Activated CD8-positive, alpha-beta memory T cell treated with anti-CD3 and anti-CD28 coated beads, Interleukin-2, amount 50 U/mL, for 24 hours (primary cell): ENCODE results near the gene DARS2.
A peak's percentile ranks its signal among the peaks of the same experiment; 100 is the strongest.
"Not testable (repeated sequence)": the region's sequence is repeated elsewhere in the genome, so short reads cannot be mapped to it uniquely, and the experiment has no call there.

Source experiments
- DNase-seq: peaks from one replicate; pipeline ENCODE4 v3.0.0-alpha.2; 2020; ENCODE audit errors: extremely low read depth

The DARS2 gene, protein sequence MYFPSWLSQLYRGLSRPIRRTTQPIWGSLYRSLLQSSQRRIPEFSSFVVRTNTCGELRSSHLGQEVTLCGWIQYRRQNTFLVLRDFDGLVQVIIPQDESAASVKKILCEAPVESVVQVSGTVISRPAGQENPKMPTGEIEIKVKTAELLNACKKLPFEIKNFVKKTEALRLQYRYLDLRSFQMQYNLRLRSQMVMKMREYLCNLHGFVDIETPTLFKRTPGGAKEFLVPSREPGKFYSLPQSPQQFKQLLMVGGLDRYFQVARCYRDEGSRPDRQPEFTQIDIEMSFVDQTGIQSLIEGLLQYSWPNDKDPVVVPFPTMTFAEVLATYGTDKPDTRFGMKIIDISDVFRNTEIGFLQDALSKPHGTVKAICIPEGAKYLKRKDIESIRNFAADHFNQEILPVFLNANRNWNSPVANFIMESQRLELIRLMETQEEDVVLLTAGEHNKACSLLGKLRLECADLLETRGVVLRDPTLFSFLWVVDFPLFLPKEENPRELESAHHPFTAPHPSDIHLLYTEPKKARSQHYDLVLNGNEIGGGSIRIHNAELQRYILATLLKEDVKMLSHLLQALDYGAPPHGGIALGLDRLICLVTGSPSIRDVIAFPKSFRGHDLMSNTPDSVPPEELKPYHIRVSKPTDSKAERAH

DNA sequence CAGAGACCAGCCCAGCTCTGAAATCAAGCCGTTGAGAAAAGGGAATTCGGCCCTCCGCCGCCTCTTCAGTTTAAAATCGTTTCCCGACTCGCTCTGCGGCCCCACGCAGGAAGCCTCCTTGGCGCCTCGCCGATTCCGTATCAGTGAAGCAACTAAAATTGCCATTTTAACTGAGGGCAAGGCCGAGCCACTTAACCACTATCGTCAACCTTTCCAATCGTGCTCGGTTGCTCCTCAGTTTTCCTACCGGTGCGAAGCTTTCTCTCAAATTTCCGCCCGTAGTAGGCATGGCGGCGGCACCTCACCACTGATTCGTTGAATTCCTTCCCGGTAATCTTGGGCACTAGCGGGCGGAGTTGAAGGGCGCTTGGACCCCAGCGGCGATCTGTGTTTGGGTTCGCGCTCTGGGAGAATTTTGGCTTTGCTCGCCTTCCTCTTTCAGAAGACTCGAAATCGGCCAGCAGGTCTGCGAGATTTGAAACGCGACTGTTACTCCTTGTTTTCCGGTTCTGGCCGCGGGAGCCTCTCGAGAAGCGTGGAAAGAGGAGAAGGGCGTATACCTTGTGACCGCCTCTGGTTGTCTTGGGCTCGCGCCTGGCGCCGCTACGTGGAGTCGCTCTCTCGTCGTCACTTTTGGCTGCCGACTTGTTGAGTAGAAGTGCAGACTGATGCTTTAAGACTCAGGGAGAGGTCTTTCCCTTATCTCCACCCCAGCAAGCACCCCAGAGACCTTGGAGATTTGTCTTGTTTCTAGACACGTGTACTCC is at the start of gene DARS2, which contains the start of gene CENPL:
Gene DARS2 (plus strand): TSS at position 359 of the 767 bp plus-strand sequence. CDS start 557 bp downstream, outside the sequence.
Gene CENPL (minus strand): TSS at position 569 of the 767 bp plus-strand sequence. CDS start 13,584 bp downstream, outside the sequence.
- DNase-seq = peak; percentile 80

GRCh38 chr1:173775578-173776226 is 48.8 kb upstream of the DARS2 start:
- no peak for DNase-seq

DNA sequence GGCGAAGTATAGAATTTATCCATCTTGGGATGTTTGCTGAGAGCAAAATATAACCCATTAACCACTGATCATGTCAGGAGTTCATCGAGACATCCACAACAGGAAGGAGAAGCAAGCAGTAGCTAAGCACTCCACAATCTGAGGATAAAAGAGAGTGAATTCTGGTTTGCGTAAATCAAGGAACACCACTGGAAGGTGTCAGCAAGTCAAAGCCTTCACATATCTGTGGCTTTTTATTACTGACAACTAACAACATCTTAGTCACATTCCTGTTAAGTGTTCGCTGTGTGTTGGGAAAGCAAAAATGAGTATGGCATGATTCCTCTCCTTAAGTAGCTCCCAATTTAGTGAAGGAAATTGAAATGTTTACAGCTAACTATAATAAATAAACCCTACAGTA is 44.5 kb upstream of the DARS2 start:
- no peak for DNase-seq

- DNase-seq = no peak
Observed at GRCh38 chr1:173784997-173785396, 39.5 kb upstream of the DARS2 start.

DNA sequence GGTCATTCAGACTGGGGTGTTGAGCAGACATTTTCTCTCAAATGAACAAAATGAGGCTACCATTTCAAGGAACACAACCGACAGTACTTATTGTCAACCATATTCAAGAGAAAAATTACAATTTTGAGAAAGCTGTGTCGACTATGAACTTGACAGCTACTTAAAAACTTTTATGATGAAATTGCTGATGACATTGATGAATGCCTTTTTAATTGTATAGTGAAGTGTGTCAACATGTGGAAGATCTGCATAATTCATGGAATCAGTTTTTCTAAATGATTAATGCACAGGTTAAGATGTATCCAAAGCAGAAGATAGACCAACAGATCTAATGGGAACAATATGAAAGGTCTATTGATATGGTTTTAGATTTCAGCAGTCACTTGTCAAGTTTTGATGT is 34.6 kb upstream of the DARS2 start:
- no peak for DNase-seq

DNA sequence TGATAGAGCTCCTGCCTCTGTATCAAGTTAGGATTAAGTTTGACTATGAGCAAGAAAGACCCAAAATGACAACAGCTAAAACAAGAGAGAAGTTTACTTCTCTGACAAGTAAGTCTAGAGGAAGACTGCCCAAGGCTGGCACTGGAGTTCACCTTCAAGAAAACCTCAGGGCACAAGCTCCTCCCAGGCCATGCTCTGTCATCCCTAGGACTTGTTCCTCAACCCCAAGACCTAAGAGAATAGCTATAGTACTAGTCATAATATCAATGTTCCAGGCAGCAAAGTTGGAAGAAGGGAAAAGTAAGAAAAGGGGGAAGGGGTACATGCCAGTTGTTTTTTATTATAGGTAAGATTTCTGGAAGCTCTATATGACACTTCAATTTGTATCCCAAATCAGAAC is 26.4 kb upstream of the DARS2 start:
- no peak for DNase-seq

- not testable (repeated sequence) for DNase-seq
Observed at GRCh38 chr1:173799995-173800394, 24.5 kb upstream of the DARS2 start.

- DNase-seq = no peak
Observed at GRCh38 chr1:173802961-173803360, 21.5 kb upstream of the DARS2 start.

- DNase-seq = not testable (repeated sequence)
Observed at GRCh38 chr1:173813654-173814053, 10.8 kb upstream of the DARS2 start.

DNA sequence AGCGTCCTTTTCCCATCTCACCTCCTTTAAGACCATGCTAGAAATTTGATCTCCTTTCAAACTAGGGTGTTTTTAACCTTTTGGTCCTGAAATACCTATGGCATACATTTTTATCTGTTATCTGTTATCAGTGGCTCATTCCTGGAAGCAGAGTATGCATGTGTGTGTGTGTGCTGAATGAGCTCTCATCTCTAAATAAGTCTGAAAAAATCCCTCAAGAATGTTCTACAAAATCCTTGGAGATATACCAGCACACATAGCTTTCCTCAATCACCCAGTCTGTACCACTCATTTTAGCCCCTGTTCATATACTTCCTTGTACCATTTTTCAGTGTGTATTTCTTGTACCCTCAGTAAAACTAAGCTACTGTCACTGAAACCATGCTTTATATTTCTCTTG is 6.0 kb upstream of the DARS2 start:
- no peak for DNase-seq

DNA sequence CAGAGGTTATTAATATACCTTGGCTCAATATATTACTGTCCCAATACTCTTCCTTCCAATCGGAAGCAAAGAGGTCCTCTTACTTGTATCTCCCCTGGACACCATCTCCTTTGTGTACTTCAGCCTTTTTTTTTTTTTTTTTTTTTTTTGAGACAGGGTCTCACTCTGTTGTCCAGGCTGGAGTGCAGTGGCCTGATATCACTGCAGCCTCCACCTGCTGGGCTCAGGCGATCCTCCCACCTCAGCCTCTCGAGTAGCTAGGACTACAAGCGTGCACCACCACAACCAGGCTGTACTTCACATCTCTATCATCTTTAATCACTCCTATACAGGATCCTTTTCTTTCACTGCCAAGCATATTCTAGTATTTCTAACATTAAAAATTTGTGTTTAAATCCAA is 2.8 kb upstream of the DARS2 start:
- no peak for DNase-seq

DNA sequence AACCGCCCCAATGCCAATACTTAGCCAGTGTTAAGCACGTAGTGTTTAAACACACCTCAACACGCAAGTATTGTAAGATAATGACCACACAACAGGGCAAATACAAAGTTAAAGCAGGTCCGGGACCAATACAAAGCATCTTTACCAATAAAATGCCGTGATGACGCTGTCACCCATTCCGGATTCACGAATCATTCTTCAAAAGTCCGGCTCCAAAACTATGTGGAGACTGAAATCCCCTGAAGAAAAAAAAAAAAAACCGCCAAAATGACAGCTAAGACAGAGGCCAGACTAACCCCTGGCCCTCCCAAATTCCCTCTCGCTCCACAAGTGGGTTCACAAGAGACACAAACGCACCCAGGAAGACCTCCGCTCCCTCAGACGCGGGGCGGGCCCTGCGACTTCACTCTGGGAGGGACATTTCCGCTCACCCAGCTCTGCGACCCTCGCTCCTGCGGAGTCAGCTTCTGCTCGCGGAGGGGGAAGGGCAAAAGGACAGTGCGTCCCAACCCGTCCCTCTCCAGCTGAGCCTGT is 625 bp upstream of the DARS2 start:
- no peak for DNase-seq

DNA sequence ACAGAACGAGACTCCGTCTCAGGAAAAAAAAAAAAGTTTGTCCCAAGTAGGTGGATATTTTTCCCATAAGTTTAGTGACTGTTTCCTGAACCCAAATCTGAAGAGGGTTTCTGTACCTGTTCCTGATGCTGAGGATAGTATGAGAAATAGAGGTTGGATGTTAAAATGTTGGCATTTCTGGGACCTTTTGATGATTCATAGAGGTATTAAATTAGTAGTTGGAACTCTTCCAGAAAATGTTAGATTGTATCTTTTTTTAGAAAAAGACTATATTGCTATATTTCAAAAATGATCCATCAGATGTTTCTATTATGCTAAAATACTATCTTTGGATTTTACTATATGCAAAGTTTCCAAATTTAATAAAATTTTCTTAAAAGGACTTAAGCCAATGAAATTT is 3.1 kb downstream of the DARS2 start:
- DNase-seq = no peak

GRCh38 chr1:173832748-173833147 is 8.3 kb downstream of the DARS2 start:
- DNase-seq = no peak

- DNase-seq = no peak
Observed at GRCh38 chr1:173852105-173852504, 27.6 kb downstream of the DARS2 start.

DNA sequence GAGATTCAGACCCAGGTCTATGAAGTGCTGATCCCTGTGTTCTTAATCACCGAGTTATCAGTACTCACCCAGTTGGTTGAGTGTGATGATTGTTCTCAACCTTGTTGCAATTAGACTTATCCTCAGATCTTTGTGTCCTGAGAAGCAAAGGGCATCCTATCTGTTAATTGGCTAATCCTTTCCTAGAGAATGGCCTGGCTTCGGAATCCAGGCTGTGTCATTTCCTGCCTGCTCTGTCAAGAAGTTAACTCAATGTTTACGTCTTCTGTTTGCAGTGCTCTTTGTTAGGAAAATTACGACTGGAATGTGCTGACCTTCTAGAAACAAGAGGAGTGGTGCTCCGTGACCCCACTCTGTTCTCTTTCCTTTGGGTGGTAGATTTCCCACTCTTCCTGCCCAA is 28.6 kb downstream of the DARS2 start:
- no peak for DNase-seq

- DNase-seq = no peak
Observed at GRCh38 chr1:173856014-173856413, 31.5 kb downstream of the DARS2 start.

DNA sequence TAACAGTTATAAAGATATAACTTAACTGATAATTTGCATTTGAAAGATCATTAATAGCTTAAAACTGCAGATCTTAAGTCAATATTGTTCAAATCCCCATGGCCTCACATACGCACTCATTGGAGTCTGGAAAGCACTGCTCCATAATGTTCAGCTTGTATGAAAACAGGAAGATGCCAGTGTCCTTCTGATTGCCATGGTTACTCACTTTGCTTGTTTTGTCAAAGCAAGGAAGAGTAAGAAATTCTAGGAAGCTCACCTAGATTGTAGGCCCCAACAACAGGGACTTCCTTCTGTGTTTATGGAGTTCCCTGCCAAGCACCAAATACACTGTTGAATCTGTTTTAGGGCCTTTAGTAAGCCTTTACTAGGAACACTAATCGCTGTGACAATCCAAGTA is 32.4 kb downstream of the DARS2 start:
- DNase-seq = no peak

GRCh38 chr1:173857363-173857917 is 33.0 kb downstream of the DARS2 start:
- DNase-seq = no peak

DNA sequence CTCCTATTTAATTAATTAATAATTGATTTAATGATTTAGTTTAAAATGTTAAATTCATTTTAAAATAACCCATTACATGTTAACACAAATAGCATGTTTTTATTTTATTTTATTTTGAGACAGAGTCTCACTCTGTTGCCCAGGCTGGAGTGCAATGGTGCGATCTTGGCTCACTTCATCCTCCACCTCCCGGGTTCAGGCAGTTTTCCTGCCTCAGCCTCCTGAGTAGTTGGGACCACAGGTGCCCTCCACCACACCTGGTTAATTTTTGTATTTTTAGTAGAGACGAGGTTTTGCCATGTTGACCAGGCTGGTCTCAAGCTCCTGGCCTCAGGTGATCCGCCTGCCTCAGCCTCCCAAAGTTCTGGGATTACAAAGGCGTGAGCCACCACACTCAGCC is 35.1 kb downstream of the DARS2 start:
- not testable (repeated sequence) for DNase-seq

GRCh38 chr1:173860065-173860464 is 35.6 kb downstream of the DARS2 start:
- no peak for DNase-seq
